ENCODE data around the gene WFDC11.
"Not testable (repeated sequence)": the region's sequence is repeated elsewhere in the genome, so short reads cannot be mapped to it uniquely, and the experiment has no call there.

WFDC11 gene

GRCh38 chr20:45649312-45649863 lies 20.7 kb downstream of the WFDC11 start:
- no peaks in the 10 kb centered on the region for H3K4me1 ChIP-seq
- no peak overlapping the region for H3K4me2 ChIP-seq
- no peak overlapping the region for H3K4me3 ChIP-seq
- TF ChIP-seq Cebpa-rat (IDR thresholded peaks at IDR 0.05): no peak
- no peaks in the 10 kb centered on the region for H3K27me3 ChIP-seq
- no peaks in the 10 kb centered on the region for H4K20me1 ChIP-seq
- no peak overlapping the region for H3K9ac ChIP-seq
- peaks cover 17% of the 10 kb centered on the region for H3K9me3 ChIP-seq
- no peak overlapping the region for H3K27ac ChIP-seq
- no peaks in the 10 kb centered on the region for H3K36me3 ChIP-seq

- H3K4me2 ChIP-seq: no peak overlapping the region
- TF ChIP-seq Cebpa-rat (IDR thresholded peaks at IDR 0.05): no peak
- peaks cover 17% of the 10 kb centered on the region for H3K9me3 ChIP-seq
- no peaks in the 10 kb centered on the region for H3K4me1 ChIP-seq
- no peaks in the 10 kb centered on the region for H3K27me3 ChIP-seq
- H3K27ac ChIP-seq: no peak overlapping the region
- no peak overlapping the region for H3K9ac ChIP-seq
- H3K36me3 ChIP-seq: no peaks in the 10 kb centered on the region
- no peak overlapping the region for H3K4me3 ChIP-seq
- no peaks in the 10 kb centered on the region for H4K20me1 ChIP-seq
Measured at GRCh38 chr20:45647441-45648050, 22.5 kb downstream of the WFDC11 start.

- no peaks in the 10 kb centered on the region for H3K27me3 ChIP-seq
- no peaks in the 10 kb centered on the region for H3K36me3 ChIP-seq
- no peak overlapping the region for H3K4me3 ChIP-seq
- no peak for TF ChIP-seq Cebpa-rat (IDR thresholded peaks at IDR 0.05)
- peaks cover 17% of the 10 kb centered on the region for H3K9me3 ChIP-seq
- no peak overlapping the region for H3K27ac ChIP-seq
- H3K4me2 ChIP-seq: no peak overlapping the region
- H4K20me1 ChIP-seq: no peaks in the 10 kb centered on the region
- H3K9ac ChIP-seq: no peak overlapping the region
- no peaks in the 10 kb centered on the region for H3K4me1 ChIP-seq
Measured at GRCh38 chr20:45646875-45647274, 23.2 kb downstream of the WFDC11 start.

- H3K36me3 ChIP-seq: not testable (repeated sequence)
Measured at GRCh38 chr20:45645869-45646268, 24.2 kb downstream of the WFDC11 start.

GRCh38 chr20:45641076-45641475 lies 29.0 kb downstream of the WFDC11 start:
- H3K36me3 ChIP-seq, H3K4me3 ChIP-seq, H3K27ac ChIP-seq, H3K9me3 ChIP-seq, H3K4me1 ChIP-seq, H4K20me1 ChIP-seq, H3K4me2 ChIP-seq, H3K9ac ChIP-seq, H3K27me3 ChIP-seq: not testable (repeated sequence)

More at GRCh38 chr20:45645869-45646268, 24.2 kb downstream of the WFDC11 start:
- H3K4me1 ChIP-seq, H3K4me3 ChIP-seq, H3K4me2 ChIP-seq, H4K20me1 ChIP-seq, H3K9ac ChIP-seq, H3K27ac ChIP-seq, H3K27me3 ChIP-seq: not testable (repeated sequence)
- H3K9me3 ChIP-seq: peaks cover 17% of the 10 kb centered on the region

- Histone ChIP-seq H3K4me3 (no peak overlapping the region), H4K20me1 (no peaks in the 10 kb centered on the region), H3K4me2 (no peak overlapping the region), H3K36me3 (no peaks in the 10 kb centered on the region), H3K27me3 (no peaks in the 10 kb centered on the region), H3K27ac (no peak overlapping the region), H3K9ac (no peak overlapping the region), H3K9me3 (no peaks in the 10 kb centered on the region), H3K4me1 (no peaks in the 10 kb centered on the region)
- no peak for TF ChIP-seq Cebpa-rat (IDR thresholded peaks at IDR 0.05)
Measured at GRCh38 chr20:45639687-45640086, 30.4 kb downstream of the WFDC11 start.

GRCh38 chr20:45636513-45636912 lies 33.5 kb downstream of the WFDC11 start:
- no peaks in the 10 kb centered on the region for H3K27me3 ChIP-seq
- no peaks in the 10 kb centered on the region for H4K20me1 ChIP-seq
- peaks cover 2% of the 10 kb centered on the region; the same call in 1 of the 2 replicates for H3K4me1 ChIP-seq
- H3K4me2 ChIP-seq: no peak overlapping the region
- H3K36me3 ChIP-seq: no peaks in the 10 kb centered on the region
- no peaks in the 10 kb centered on the region for H3K9me3 ChIP-seq
- H3K9ac ChIP-seq: no peak overlapping the region
- no peak overlapping the region for H3K27ac ChIP-seq
- no peak for TF ChIP-seq Cebpa-rat (IDR thresholded peaks at IDR 0.05)
- no peak overlapping the region for H3K4me3 ChIP-seq

- no peak for TF ChIP-seq Cebpa-rat (IDR thresholded peaks at IDR 0.05)
- no peak within 1 kb of the TSS for H3K4me3 ChIP-seq
- H3K36me3 ChIP-seq: no peaks in the 10 kb centered on the region
- H3K4me2 ChIP-seq: peak within 1 kb of the TSS; percentile 22
- H3K27me3 ChIP-seq: no peaks in the 10 kb centered on the region
- no peaks in the 10 kb centered on the region; the same call in 1 of the 2 replicates for H3K9me3 ChIP-seq
- H3K4me1 ChIP-seq: peaks cover 13% of the 10 kb centered on the region
- no peak within 1 kb of the TSS for H3K27ac ChIP-seq
- no peaks in the 10 kb centered on the region for H4K20me1 ChIP-seq
- H3K9ac ChIP-seq: no peak within 1 kb of the TSS
Measured at GRCh38 chr20:45631184-45631583, 38.9 kb downstream of the WFDC11 start, which contains the start of gene WFDC9. Gene WFDC9, minus strand, starts transcription at chr20:45631284. Its CDS starts 21,103 bp downstream, at chr20:45610181.

- Histone ChIP-seq H3K9me3 (peaks cover 3% of the 10 kb centered on the region), H3K4me2 (no peak overlapping the region), H3K4me3 (no peak overlapping the region), H3K4me1 (peaks cover 13% of the 10 kb centered on the region), H4K20me1 (no peaks in the 10 kb centered on the region), H3K27me3 (no peaks in the 10 kb centered on the region), H3K27ac (no peak overlapping the region), H3K9ac (no peak overlapping the region), H3K36me3 (no peaks in the 10 kb centered on the region)
- no peak for TF ChIP-seq Cebpa-rat (IDR thresholded peaks at IDR 0.05)
Measured at GRCh38 chr20:45630371-45630770, 39.7 kb downstream of the WFDC11 start.

- peaks cover 13% of the 10 kb centered on the region for H3K4me1 ChIP-seq
- H3K9me3 ChIP-seq: peaks cover 11% of the 10 kb centered on the region
- H3K36me3 ChIP-seq: no peaks in the 10 kb centered on the region
- H3K27ac ChIP-seq: no peak within 1 kb of the TSS
- H3K4me2 ChIP-seq: no peak within 1 kb of the TSS
- no peak for TF ChIP-seq Cebpa-rat (IDR thresholded peaks at IDR 0.05)
- no peaks in the 10 kb centered on the region for H4K20me1 ChIP-seq
- H3K4me3 ChIP-seq: no peak within 1 kb of the TSS
- no peaks in the 10 kb centered on the region for H3K27me3 ChIP-seq
- H3K9ac ChIP-seq: no peak within 1 kb of the TSS
Measured at GRCh38 chr20:45629496-45630100, 40.4 kb downstream of the WFDC11 start, which contains the start of gene WFDC10A. Gene WFDC10A, plus strand, starts transcription at chr20:45629739. Its CDS starts 75 bp downstream, at chr20:45629814.

All from BLaER1 (cell line).